SK-N-SH (cell line): Measurements from ENCODE around the gene APOL2. TPM values are rescaled to one million over a fixed set of nuclear protein-coding genes. Genes with fewer than 3 reads are reported as not detected.

ENCODE experiments used
- CTCF ChIA-PET: fragments of 300-600, 350-600 bp; formaldehyde crosslinking; extraction: SDS; loops from one replicate; lab custom pipeline; 2021; lab: Yijun Ruan, JAX
- POLR2A ChIA-PET: fragments of 350-600 bp; sonication (Branson Sonifier 250); formaldehyde crosslinking; extraction: SDS; loops from one replicate; lab custom pipeline; 2020; ENCODE audit warnings: antibody characterized with exemption, inconsistent platforms; lab: Yijun Ruan, JAX
- DNase-seq: peaks from one replicate; pipeline ENCODE4 v3.0.0; 2012
- H2AFZ ChIP-seq: fragments of 200-600 bp; sonication (generic); 2 replicates; pipeline ENCODE4 v1.8.1; 2016; ENCODE audit warnings: antibody characterized with exemption, mild to moderate bottlenecking, low read depth
- H3F3A ChIP-seq: fragments of 200-600 bp; sonication (generic); replicated peaks from 2 replicates; pipeline ENCODE3; 2016; ENCODE audit warnings: antibody characterized with exemption, mild to moderate bottlenecking; ENCODE audit not compliant: insufficient read depth
- H3K27ac ChIP-seq, 2 experiments: fragments of 200-500 bp in 1 of 2; fragments of 200-600 bp in 1 of 2; sonication (Bioruptor generic) in 1 of 2; sonication (generic), shearing (Covaris generic) in 1 of 2; 2 replicates each; pipeline versions ENCODE4 v1.5.1 to v1.6.1; 2014 to 2016; ENCODE audit warnings: low read depth in 2 of 2, inconsistent platforms in 1 of 2, low read length in 1 of 2, mild to moderate bottlenecking in 1 of 2, mixed read lengths in 1 of 2
- H3K27me3 ChIP-seq: fragments of 200-600 bp; sonication (generic), shearing (Covaris generic); 2 replicates; pipeline ENCODE4 v1.6.1; 2016; ENCODE audit warnings: mixed run types; ENCODE audit not compliant: insufficient read depth
- H3K36me3 ChIP-seq, 2 experiments: fragments of 200-500 bp in 1 of 2; fragments of 200-600 bp in 1 of 2; sonication (Bioruptor generic) in 1 of 2; sonication (generic) in 1 of 2; replicated peaks in 1 of 2; 2 replicates each; pipeline versions ENCODE3 to v1.5.1; 2014 to 2016; ENCODE audit warnings: low read length in 1 of 2, mild to moderate bottlenecking in 1 of 2; ENCODE audit not compliant: insufficient read depth in 2 of 2, control insufficient read depth in 1 of 2
- H3K4me1 ChIP-seq, 2 experiments: fragments of 200-500 bp in 1 of 2; fragments of 200-600 bp in 1 of 2; sonication (Bioruptor generic) in 1 of 2; sonication (generic), shearing (Covaris generic) in 1 of 2; 2 replicates each; pipeline versions ENCODE4 v1.5.1 to v1.6.1; 2014 to 2016; ENCODE audit warnings: low read depth in 1 of 2, low read length in 1 of 2, mixed run types in 1 of 2; ENCODE audit not compliant: insufficient read depth in 2 of 2, control insufficient read depth in 1 of 2
- H3K4me2 ChIP-seq: fragments of 200-600 bp; sonication (generic), shearing (Covaris generic); 2 replicates; pipeline ENCODE4 v1.6.1; 2017; ENCODE audit warnings: mixed run types
- H3K4me3 ChIP-seq, 2 experiments: fragments of 200-500 bp in 1 of 2; fragments of 200-600 bp in 1 of 2; sonication (Bioruptor generic) in 1 of 2; sonication (generic), shearing (Covaris generic) in 1 of 2; 2 replicates each; pipeline versions ENCODE4 v1.5.1 to v1.8.1; 2014 to 2016; ENCODE audit warnings: low read depth in 2 of 2, inconsistent platforms in 1 of 2, low read length in 1 of 2, mild to moderate bottlenecking in 1 of 2, mixed read lengths in 1 of 2, moderate library complexity in 1 of 2
- H3K79me2 ChIP-seq: fragments of 200-600 bp; sonication (generic); 2 replicates; pipeline ENCODE4 v1.8.1; 2017; ENCODE audit warnings: mild to moderate bottlenecking; ENCODE audit not compliant: insufficient read depth
- H3K9ac ChIP-seq: fragments of 200-600 bp; sonication (generic); 2 replicates; pipeline ENCODE4 v1.6.1; 2017; ENCODE audit warnings: mixed run types
- H3K9me2 ChIP-seq: fragments of 200-600 bp; sonication (generic); 2 replicates; pipeline ENCODE4 v1.6.1; 2017; ENCODE audit warnings: mixed run types
- H3K9me3 ChIP-seq: fragments of 200-600 bp; sonication (generic); 2 replicates; pipeline ENCODE4 v1.6.1; 2017; ENCODE audit warnings: mixed run types, mild to moderate bottlenecking, moderate library complexity
- H4K20me1 ChIP-seq: fragments of 200-600 bp; sonication (generic); 2 replicates; pipeline ENCODE4 v1.6.1; 2017; ENCODE audit warnings: mild to moderate bottlenecking, mixed run types; ENCODE audit not compliant: insufficient read depth
- CHD2 ChIP-seq: fragments of 150-350 bp; IDR thresholded peaks from 2 replicates; pipeline ENCODE4 v1.6.1; 2018; ENCODE audit warnings: low read length; ENCODE audit not compliant: partially characterized antibody
- ELF1 ChIP-seq: IDR thresholded peaks from 2 replicates; pipeline ENCODE4 v1.4.0; 2012
- EZH2phosphoT487 ChIP-seq: fragments of 200-600 bp; sonication (generic); IDR thresholded peaks from 2 replicates; pipeline ENCODE4 v1.6.1; 2017; ENCODE audit warnings: low read depth, mixed run types, mild to moderate bottlenecking, antibody characterized with exemption, moderate library complexity, borderline replicate concordance
- FOSL2 ChIP-seq: IDR thresholded peaks from 2 replicates; pipeline ENCODE4 v1.4.0; 2012; ENCODE audit warnings: low read depth, mild to moderate bottlenecking, moderate library complexity, borderline replicate concordance
- GABPA ChIP-seq: IDR thresholded peaks from 2 replicates; pipeline ENCODE4 v1.4.0; 2012; ENCODE audit warnings: low read depth, mild to moderate bottlenecking
- MXI1 ChIP-seq: IDR thresholded peaks from 2 replicates; pipeline ENCODE4 v1.6.1; 2012; ENCODE audit warnings: mild to moderate bottlenecking, low read depth, low read length, improper control_type of control experiment
- NRF1 ChIP-seq: IDR thresholded peaks from 2 replicates; pipeline ENCODE4 v1.6.1; 2012; ENCODE audit warnings: low read depth, mild to moderate bottlenecking, low read length
- RCOR1 ChIP-seq: fragments of 150-350 bp; IDR thresholded peaks from 2 replicates; pipeline ENCODE4 v1.6.1; 2017; ENCODE audit warnings: antibody characterized with exemption, low read length
- TCF12 ChIP-seq: IDR thresholded peaks from 2 replicates; pipeline ENCODE4 v1.4.0; 2012
- YY1 ChIP-seq: IDR thresholded peaks from 2 replicates; pipeline ENCODE4 v1.4.0; 2012; ENCODE audit warnings: low read depth, mild to moderate bottlenecking
- WGBS: methylation state at CpG from one replicate; pipeline ENCODE4 v1.1.6; 2017; ENCODE audit warnings: low lambda C conversion rate; 5-methylcytosine and 5-hydroxymethylcytosine counted together
- polyA plus RNA-seq, 3 experiments: library from polyadenylated mRNA; depleted of rRNA; stranded (reverse); fragments of >200 nt; gene quantifications; 2 replicates each; pipeline ENCODE4 v1.2.3, GENCODE V29; 2012
- TF ChIP-seq, protein P1 (sequence below): IDR thresholded peaks from 2 replicates; pipeline ENCODE4 v1.6.1; 2012; ENCODE audit warnings: mild to moderate bottlenecking, low read depth, low read length, moderate library complexity
- TF ChIP-seq, protein P2 (sequence below): fragments of 150-350 bp; IDR thresholded peaks from 2 replicates; pipeline ENCODE4 v1.6.1; 2016; ENCODE audit warnings: mild to moderate bottlenecking, low read depth, low read length
- TF ChIP-seq, protein P3 (sequence below): IDR thresholded peaks from 2 replicates; pipeline ENCODE4; 2012

Gene APOL2
- polyA plus RNA-seq, 1 of the 3 experiments (the other 2 are of a cell fraction) = 8.3 TPM

DNA sequence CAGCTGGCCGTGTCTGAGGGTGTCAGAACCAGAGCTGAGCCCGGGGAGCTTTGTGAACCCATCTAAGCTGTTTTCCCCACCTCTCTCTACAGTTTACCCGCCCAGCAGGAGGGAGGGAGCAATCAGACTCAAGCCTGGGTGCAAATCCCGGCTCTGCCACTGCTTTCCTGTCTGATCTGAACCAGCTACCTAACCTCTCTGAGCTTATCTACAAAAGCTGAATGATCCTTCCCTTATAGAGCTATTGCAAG lies 252 bp downstream of the APOL2 start:
- Histone ChIP-seq H3K27me3 (no peaks in the 10 kb centered on the region), H3K36me3 (peaks cover 0 to 5% of the 10 kb centered on the region in 2 experiments), H4K20me1 (no peaks in the 10 kb centered on the region), H3K9me2 (no peaks in the 10 kb centered on the region), H3F3A (peaks cover 7% of the 10 kb centered on the region), H2AFZ (peak overlapping the region; percentile 82), H3K9me3 (no peaks in the 10 kb centered on the region), H3K9ac (peak overlapping the region; percentile 67), H3K4me3 (peak overlapping the region; percentile 61 to 79), H3K27ac (peak overlapping the region; percentile 79 to 91), H3K79me2 (peaks cover 19% of the 10 kb centered on the region), H3K4me2 (peak overlapping the region; percentile 94), H3K4me1 (peaks cover 10 to 25% of the 10 kb centered on the region in 2 experiments; a peak in 1 of 4 replicates)
- CTCF ChIA-PET = interaction anchor here (0.6 to 5.0 kb wide), 20 partner anchors 13 to 234 kb away, joined by 3 to 30 read pairs (median 4); partner anchors contain the start of gene APOL4
- peak; percentile 29 for DNase-seq
- POLR2A ChIA-PET = interaction anchor here (0.6 to 2.4 kb wide), 4 partner anchors 14 to 881 kb away, joined by 3 to 11 read pairs (median 4); partner anchors contain the start of gene APOL1
- 10% methylated on average over 4 of the region's 4 CpGs for WGBS
- TF ChIP-seq GABPA (no peak), ELF1 (no peak), RCOR1 (no peak), EZH2phosphoT487 (no peak), NRF1 (no peak), TCF12 (no peak), FOSL2 (no peak), CHD2 (no peak), MXI1 (no peak)
- TF ChIP-seq, protein P1, sequence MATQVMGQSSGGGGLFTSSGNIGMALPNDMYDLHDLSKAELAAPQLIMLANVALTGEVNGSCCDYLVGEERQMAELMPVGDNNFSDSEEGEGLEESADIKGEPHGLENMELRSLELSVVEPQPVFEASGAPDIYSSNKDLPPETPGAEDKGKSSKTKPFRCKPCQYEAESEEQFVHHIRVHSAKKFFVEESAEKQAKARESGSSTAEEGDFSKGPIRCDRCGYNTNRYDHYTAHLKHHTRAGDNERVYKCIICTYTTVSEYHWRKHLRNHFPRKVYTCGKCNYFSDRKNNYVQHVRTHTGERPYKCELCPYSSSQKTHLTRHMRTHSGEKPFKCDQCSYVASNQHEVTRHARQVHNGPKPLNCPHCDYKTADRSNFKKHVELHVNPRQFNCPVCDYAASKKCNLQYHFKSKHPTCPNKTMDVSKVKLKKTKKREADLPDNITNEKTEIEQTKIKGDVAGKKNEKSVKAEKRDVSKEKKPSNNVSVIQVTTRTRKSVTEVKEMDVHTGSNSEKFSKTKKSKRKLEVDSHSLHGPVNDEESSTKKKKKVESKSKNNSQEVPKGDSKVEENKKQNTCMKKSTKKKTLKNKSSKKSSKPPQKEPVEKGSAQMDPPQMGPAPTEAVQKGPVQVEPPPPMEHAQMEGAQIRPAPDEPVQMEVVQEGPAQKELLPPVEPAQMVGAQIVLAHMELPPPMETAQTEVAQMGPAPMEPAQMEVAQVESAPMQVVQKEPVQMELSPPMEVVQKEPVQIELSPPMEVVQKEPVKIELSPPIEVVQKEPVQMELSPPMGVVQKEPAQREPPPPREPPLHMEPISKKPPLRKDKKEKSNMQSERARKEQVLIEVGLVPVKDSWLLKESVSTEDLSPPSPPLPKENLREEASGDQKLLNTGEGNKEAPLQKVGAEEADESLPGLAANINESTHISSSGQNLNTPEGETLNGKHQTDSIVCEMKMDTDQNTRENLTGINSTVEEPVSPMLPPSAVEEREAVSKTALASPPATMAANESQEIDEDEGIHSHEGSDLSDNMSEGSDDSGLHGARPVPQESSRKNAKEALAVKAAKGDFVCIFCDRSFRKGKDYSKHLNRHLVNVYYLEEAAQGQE = no peak

DNA sequence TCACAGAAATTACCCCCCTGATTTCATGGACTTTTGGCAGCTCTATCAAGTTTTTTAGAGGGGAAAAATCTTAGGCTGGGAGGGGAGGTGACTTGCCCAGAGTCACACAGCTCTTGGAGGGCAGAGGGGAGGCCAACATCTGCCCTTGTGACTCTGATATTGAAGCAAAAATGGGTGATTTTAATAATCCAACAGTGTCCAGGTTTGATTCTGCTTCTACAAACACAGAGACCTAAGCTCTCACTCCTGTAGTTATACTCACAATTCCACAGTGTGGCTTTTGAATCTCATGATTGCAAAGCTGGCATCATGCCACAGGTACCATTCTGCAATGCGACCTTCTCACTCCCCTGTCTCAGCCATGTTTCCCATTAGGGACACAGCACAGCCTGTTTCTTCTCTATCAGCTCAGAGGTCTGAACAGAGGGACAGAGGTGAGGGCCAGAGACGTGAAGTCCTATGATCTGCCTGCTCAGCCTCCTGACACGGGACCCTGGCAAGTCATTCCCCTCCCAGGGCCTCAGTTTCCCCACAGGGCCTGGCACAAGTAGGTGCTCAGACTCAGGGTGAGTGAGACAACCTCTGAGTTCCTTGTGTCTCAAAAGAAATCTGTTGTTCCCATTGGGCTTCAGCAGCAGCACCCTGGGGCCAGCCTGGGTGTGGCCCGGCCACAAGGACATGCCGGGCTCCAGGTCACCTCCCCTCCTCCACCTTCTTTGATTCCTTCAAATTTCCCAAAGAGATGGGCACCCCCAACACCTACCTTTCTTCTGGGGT lies 766 bp downstream of the APOL2 start:
- TF ChIP-seq RCOR1 (no peak), FOSL2 (no peak), YY1 (no peak), ELF1 (no peak)
- TF ChIP-seq, protein P2, sequence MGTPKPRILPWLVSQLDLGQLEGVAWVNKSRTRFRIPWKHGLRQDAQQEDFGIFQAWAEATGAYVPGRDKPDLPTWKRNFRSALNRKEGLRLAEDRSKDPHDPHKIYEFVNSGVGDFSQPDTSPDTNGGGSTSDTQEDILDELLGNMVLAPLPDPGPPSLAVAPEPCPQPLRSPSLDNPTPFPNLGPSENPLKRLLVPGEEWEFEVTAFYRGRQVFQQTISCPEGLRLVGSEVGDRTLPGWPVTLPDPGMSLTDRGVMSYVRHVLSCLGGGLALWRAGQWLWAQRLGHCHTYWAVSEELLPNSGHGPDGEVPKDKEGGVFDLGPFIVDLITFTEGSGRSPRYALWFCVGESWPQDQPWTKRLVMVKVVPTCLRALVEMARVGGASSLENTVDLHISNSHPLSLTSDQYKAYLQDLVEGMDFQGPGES = no peak
- TF ChIP-seq, protein P3, sequence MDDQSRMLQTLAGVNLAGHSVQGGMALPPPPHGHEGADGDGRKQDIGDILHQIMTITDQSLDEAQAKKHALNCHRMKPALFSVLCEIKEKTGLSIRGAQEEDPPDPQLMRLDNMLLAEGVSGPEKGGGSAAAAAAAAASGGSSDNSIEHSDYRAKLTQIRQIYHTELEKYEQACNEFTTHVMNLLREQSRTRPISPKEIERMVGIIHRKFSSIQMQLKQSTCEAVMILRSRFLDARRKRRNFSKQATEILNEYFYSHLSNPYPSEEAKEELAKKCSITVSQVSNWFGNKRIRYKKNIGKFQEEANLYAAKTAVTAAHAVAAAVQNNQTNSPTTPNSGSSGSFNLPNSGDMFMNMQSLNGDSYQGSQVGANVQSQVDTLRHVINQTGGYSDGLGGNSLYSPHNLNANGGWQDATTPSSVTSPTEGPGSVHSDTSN = no peak
- Histone ChIP-seq H3K9me3 (no peaks in the 10 kb centered on the region), H3K27ac (peak overlapping the region; percentile 79 to 91), H3K79me2 (peaks cover 19% of the 10 kb centered on the region), H3K4me3 (peak overlapping the region; percentile 61 to 79), H3K9ac (peak overlapping the region; percentile 67), H4K20me1 (no peaks in the 10 kb centered on the region), H3K27me3 (no peaks in the 10 kb centered on the region), H3K9me2 (no peaks in the 10 kb centered on the region), H3K4me1 (peaks cover 10 to 25% of the 10 kb centered on the region in 2 experiments; a peak in 1 of 4 replicates), H3K4me2 (peak overlapping the region; percentile 94), H2AFZ (peak overlapping the region; percentile 82; the same call in 1 of the 2 replicates), H3F3A (peaks cover 7% of the 10 kb centered on the region), H3K36me3 (peaks cover 0 to 5% of the 10 kb centered on the region in 2 experiments)
- WGBS = 8% methylated on average over 5 of the region's 5 CpGs
- POLR2A ChIA-PET = interaction anchor here (0.6 to 2.4 kb wide), 4 partner anchors 15 to 882 kb away, joined by 3 to 11 read pairs (median 4); partner anchors contain the start of gene APOL1
- CTCF ChIA-PET = interaction anchor here (0.6 to 5.0 kb wide), 21 partner anchors 12 to 235 kb away, joined by 3 to 30 read pairs (median 4); partner anchors contain the start of gene APOL4
- peak; percentile 36 for DNase-seq
